Neural crest cell (in vitro differentiated cells): ENCODE measurements around the gene DEPP1. TPM values are rescaled to one million over a fixed set of nuclear protein-coding genes. Genes with fewer than 3 reads are reported as not detected.

Experiments used
- DNase-seq: peaks from one replicate; pipeline ENCODE4 v3.0.0; 2021; ENCODE audit warnings: low read depth, mixed read lengths, low spot score
- H3K27ac Mint-ChIP-seq: one replicate; pipeline ENCODE4 v1.8.0; 2021; ENCODE audit warnings: mild to moderate bottlenecking, mixed read lengths; ENCODE audit not compliant: unreplicated experiment
- H3K27me3 Mint-ChIP-seq: 2 replicates; pipeline ENCODE4 v1.8.0; 2021; ENCODE audit warnings: low read depth, mild to moderate bottlenecking, mixed read lengths
- H3K36me3 Mint-ChIP-seq: 2 replicates; pipeline ENCODE4 v1.8.0; 2021; ENCODE audit warnings: low read depth, mild to moderate bottlenecking, mixed read lengths
- H3K4me1 Mint-ChIP-seq: 2 replicates; pipeline ENCODE4 v1.8.0; 2021; ENCODE audit warnings: mixed read lengths
- H3K4me3 Mint-ChIP-seq: one replicate; pipeline ENCODE4 v1.8.0; 2021; ENCODE audit warnings: mild to moderate bottlenecking, mixed read lengths
- H3K9me3 Mint-ChIP-seq: 2 replicates; pipeline ENCODE4 v1.8.0; 2021; ENCODE audit warnings: mixed read lengths
- CTCF ChIP-seq: fragments of 200-600 bp; sonication (generic); conservative IDR thresholded peaks from 2 replicates; pipeline ENCODE4 v1.5.0; 2021; ENCODE audit warnings: antibody characterized with exemption, mild to moderate bottlenecking
- total RNA-seq: library from RNA; stranded (reverse); gene quantifications from 2 replicates; pipeline ENCODE4 v1.2.1, GENCODE V29; 2021

DEPP1 gene
- total RNA-seq, 1 donor from 2014 or later = 1.1 TPM

GRCh38 chr10:45000752-45001380 is 22.3 kb upstream of the DEPP1 start, which contains the start of gene ZNF22:
Gene ZNF22, plus strand, starts transcription at chr10:45000923. Its CDS starts 2,446 bp downstream, at chr10:45003369.
- peaks cover 33% of the 10 kb centered on the region for H3K4me1 Mint-ChIP-seq
- peaks cover 39% of the 10 kb centered on the region for H3K36me3 Mint-ChIP-seq
- peak within 1 kb of the TSS; percentile 94 for H3K4me3 Mint-ChIP-seq
- DNase-seq = peak; percentile 74
- peaks cover 2% of the 10 kb centered on the region for H3K9me3 Mint-ChIP-seq
- no peak for TF ChIP-seq CTCF
- no peaks in the 10 kb centered on the region for H3K27me3 Mint-ChIP-seq
- H3K27ac Mint-ChIP-seq = peak within 1 kb of the TSS; percentile 94

- peaks cover 2% of the 10 kb centered on the region for H3K9me3 Mint-ChIP-seq
- H3K4me1 Mint-ChIP-seq = peaks cover 37% of the 10 kb centered on the region
- TF ChIP-seq CTCF = no peak
- no peak for DNase-seq
- peak overlapping the region; percentile 94 for H3K27ac Mint-ChIP-seq
- peak overlapping the region; percentile 88 for H3K4me3 Mint-ChIP-seq
- H3K36me3 Mint-ChIP-seq = peaks cover 34% of the 10 kb centered on the region
- no peaks in the 10 kb centered on the region for H3K27me3 Mint-ChIP-seq
Measured at GRCh38 chr10:45000138-45000751, 21.6 kb upstream of the DEPP1 start.

GRCh38 chr10:44998146-44998631 is 19.6 kb upstream of the DEPP1 start:
- Mint-ChIP-seq H3K36me3 (peaks cover 15% of the 10 kb centered on the region), H3K4me1 (peaks cover 37% of the 10 kb centered on the region), H3K27me3 (no peaks in the 10 kb centered on the region), H3K4me3 (peak overlapping the region; percentile 48), H3K9me3 (peaks cover 2% of the 10 kb centered on the region), H3K27ac (no peak overlapping the region)
- no peak for TF ChIP-seq CTCF
- DNase-seq = no peak

- Mint-ChIP-seq H3K27me3 (no peaks in the 10 kb centered on the region), H3K4me3 (no peak overlapping the region), H3K36me3 (peaks cover 7% of the 10 kb centered on the region), H3K9me3 (no peaks in the 10 kb centered on the region), H3K4me1 (peaks cover 30% of the 10 kb centered on the region), H3K27ac (no peak overlapping the region)
- no peak for TF ChIP-seq CTCF
- DNase-seq = no peak
Measured at GRCh38 chr10:44997105-44997748, 18.6 kb upstream of the DEPP1 start.

- H3K9me3 Mint-ChIP-seq = no peaks in the 10 kb centered on the region
- no peak overlapping the region for H3K27ac Mint-ChIP-seq
- no peak for TF ChIP-seq CTCF
- no peak overlapping the region for H3K4me3 Mint-ChIP-seq
- peaks cover 29% of the 10 kb centered on the region for H3K4me1 Mint-ChIP-seq
- H3K36me3 Mint-ChIP-seq = peaks cover 5% of the 10 kb centered on the region
- no peak for DNase-seq
- no peaks in the 10 kb centered on the region for H3K27me3 Mint-ChIP-seq
Measured at GRCh38 chr10:44995914-44996669, 17.5 kb upstream of the DEPP1 start.
